A549 (cell line): Measurements from ENCODE around the gene TFEB. TPM values are rescaled to one million over a fixed set of nuclear protein-coding genes. Genes with fewer than 3 reads are reported as not detected.

Experiments used
- ATAC-seq, 2 experiments: fragments of 200-7000 bp in 1 of 2; fragments of >200 bp in 1 of 2; cut with Nextera tagmentation in 1 of 2; cut with Tn5 transposase in 1 of 2; 3 replicates each; pipeline versions ENCODE4 v1.8.0 to v1.9.1; 2018 to 2020; ENCODE audit warnings: mild to moderate bottlenecking in 1 of 2, moderate library complexity in 1 of 2
- CTCF ChIA-PET: fragments of 300-600 bp; sonication (Branson Sonifier 250); formaldehyde crosslinking; extraction: SDS; loops from one replicate; lab custom pipeline; 2021; ENCODE audit warnings: antibody characterized with exemption, inconsistent platforms; lab: Yijun Ruan, JAX
- POLR2A ChIA-PET: fragments of 350-600 bp; formaldehyde crosslinking; extraction: SDS; loops from one replicate; lab custom pipeline; 2021; ENCODE audit warnings: antibody characterized with exemption, inconsistent platforms; lab: Yijun Ruan, JAX
- DNase-seq, 2 experiments: peaks; one replicate each; pipeline versions ENCODE4 v3.0.0 to v3.0.0-alpha.2; 2011 to 2016; ENCODE audit warnings: low read depth in 1 of 2, low spot score in 1 of 2
- FAIRE-seq: peaks from 2 replicates; lab custom pipeline; 2011; peaks lifted over from hg19 to GRCh38; lab: Jason Lieb, UNC
- H3K27ac ChIP-seq, 2 experiments: fragments of >200 bp; sonication (Bioruptor Twin); formaldehyde crosslinking; 3 replicates each; pipeline ENCODE4 v1.5.1; 2016 to 2017
- H3K4me1 ChIP-seq: fragments of >200 bp; sonication (Bioruptor Twin); formaldehyde crosslinking; 3 replicates; pipeline ENCODE4 v1.6.1; 2016
- H3K4me2 ChIP-seq: fragments of >200 bp; sonication (Bioruptor Twin); formaldehyde crosslinking; 3 replicates; pipeline ENCODE4 v1.6.1; 2016
- H3K4me3 ChIP-seq: fragments of >200 bp; sonication (Bioruptor Twin); formaldehyde crosslinking; 3 replicates; pipeline ENCODE4 v1.5.1; 2016
- H3K9me3 ChIP-seq: fragments of >200 bp; sonication (Bioruptor Twin); formaldehyde crosslinking; 3 replicates; pipeline ENCODE4 v1.6.1; 2016
- CBX8 ChIP-seq: fragments of 200-600 bp; sonication (generic); IDR thresholded peaks from 2 replicates; pipeline ENCODE4 v1.6.1; 2016
- CEBPB ChIP-seq, 2 experiments: fragments of >200 bp in 1 of 2; sonication (Bioruptor Twin) in 1 of 2; formaldehyde crosslinking in 1 of 2; IDR thresholded peaks; 2 replicates each; pipeline ENCODE4 v1.6.1; 2012 to 2016
- CHD2 ChIP-seq: fragments of 150-350 bp; IDR thresholded peaks from 2 replicates; pipeline ENCODE4 v1.6.1; 2014; ENCODE audit warnings: low read length; ENCODE audit not compliant: partially characterized antibody
- EHMT2 ChIP-seq: fragments of 200-600 bp; sonication (generic); IDR thresholded peaks from 2 replicates; pipeline ENCODE4 v1.6.1; 2016; ENCODE audit warnings: antibody characterized with exemption, low read depth, mild to moderate bottlenecking, moderate library complexity
- ESRRA ChIP-seq: fragments of 150-350 bp; IDR thresholded peaks from 2 replicates; pipeline ENCODE4 v1.6.1; 2014; ENCODE audit warnings: mild to moderate bottlenecking, low read length, borderline replicate concordance
- FOSB ChIP-seq: fragments of 250-450 bp; sonication (Bioruptor Pico); IDR thresholded peaks from 2 replicates; pipeline ENCODE4 v1.5.0; 2020; ENCODE audit warnings: mild to moderate bottlenecking, moderate library complexity
- FOSL2 ChIP-seq, 2 experiments: fragments of 450-650 bp in 1 of 2; fragments of >200 bp in 1 of 2; sonication (Bioruptor Twin) in 1 of 2; formaldehyde crosslinking; IDR thresholded peaks; 2 replicates each; pipeline versions ENCODE4 v1.5.0 to v1.6.1; 2016 to 2020; ENCODE audit warnings: mild to moderate bottlenecking in 1 of 2, moderate library complexity in 1 of 2
- FOXS1 ChIP-seq: fragments of 250-450 bp; sonication (Bioruptor Pico); IDR thresholded peaks from 2 replicates; pipeline ENCODE4 v1.5.0; 2020; ENCODE audit warnings: mild to moderate bottlenecking, moderate library complexity
- GATA3 ChIP-seq: IDR thresholded peaks from 2 replicates; pipeline ENCODE4 v1.6.1; 2012; ENCODE audit warnings: borderline replicate concordance
- HDAC2 ChIP-seq: fragments of 200-600 bp; sonication (generic); IDR thresholded peaks from 2 replicates; pipeline ENCODE4 v1.6.1; 2016
- HEYL ChIP-seq: fragments of 250-450 bp; sonication (Bioruptor Pico); IDR thresholded peaks from 2 replicates; pipeline ENCODE4 v1.8.0; 2021; ENCODE audit warnings: mild to moderate bottlenecking, moderate library complexity
- HOXA7 ChIP-seq: fragments of 250-450 bp; sonication (Bioruptor Pico); IDR thresholded peaks from 2 replicates; pipeline ENCODE4 v1.5.0; 2020; ENCODE audit warnings: mild to moderate bottlenecking, moderate library complexity
- KDM1A ChIP-seq: fragments of 200-600 bp; sonication (generic); IDR thresholded peaks from 2 replicates; pipeline ENCODE4 v1.6.1; 2016; ENCODE audit warnings: low read depth, mild to moderate bottlenecking
- KDM5A ChIP-seq: fragments of 200-600 bp; sonication (generic); IDR thresholded peaks from 2 replicates; pipeline ENCODE4 v1.6.1; 2016; ENCODE audit warnings: antibody characterized with exemption, mild to moderate bottlenecking
- MAX ChIP-seq: IDR thresholded peaks from 2 replicates; pipeline ENCODE4 v1.6.1; 2012
- NFE2L2 ChIP-seq: fragments of 150-350 bp; conservative IDR thresholded peaks from 2 replicates; pipeline ENCODE4 v1.6.1; 2014; ENCODE audit warnings: low read length
- NR3C1 ChIP-seq: fragments of >200 bp; sonication (Bioruptor Twin); formaldehyde crosslinking; IDR thresholded peaks from 3 replicates; pipeline ENCODE4 v1.6.1; 2017
- PHF8 ChIP-seq: fragments of 200-600 bp; sonication (generic); IDR thresholded peaks from 2 replicates; pipeline ENCODE4 v1.6.1; 2016; ENCODE audit warnings: low read depth, mild to moderate bottlenecking, antibody characterized with exemption, moderate library complexity, borderline replicate concordance
- POLR2AphosphoS2 ChIP-seq: conservative IDR thresholded peaks from 2 replicates; pipeline ENCODE4 v1.6.1; 2012; ENCODE audit warnings: low read length, improper control_type of control experiment, inconsistent platforms
- RAD21 ChIP-seq, 2 experiments: fragments of >200 bp in 1 of 2; sonication (Bioruptor Twin) in 1 of 2; formaldehyde crosslinking in 1 of 2; IDR thresholded peaks in 1 of 2; conservative IDR thresholded peaks in 1 of 2; 2 replicates in 1 of 2; 3 replicates in 1 of 2; pipeline ENCODE4 v1.6.1; 2012 to 2018; ENCODE audit warnings: inconsistent platforms in 1 of 2
- RCOR1 ChIP-seq: fragments of 150-350 bp; IDR thresholded peaks from 2 replicates; pipeline ENCODE4 v1.6.1; 2014; ENCODE audit warnings: antibody characterized with exemption, low read length, low read depth
- REST ChIP-seq: fragments of 200-600 bp; sonication (generic); IDR thresholded peaks from 2 replicates; pipeline ENCODE4 v1.6.1; 2016; ENCODE audit warnings: antibody characterized with exemption, mild to moderate bottlenecking, moderate library complexity
- SMC3 ChIP-seq: fragments of >200 bp; sonication (Bioruptor Twin); formaldehyde crosslinking; IDR thresholded peaks from 3 replicates; pipeline ENCODE4 v1.6.1; 2018; ENCODE audit warnings: inconsistent platforms
- TP53 ChIP-seq: fragments of 250-450 bp; sonication (Bioruptor Pico); IDR thresholded peaks from 2 replicates; pipeline ENCODE4 v1.5.0; 2021; ENCODE audit warnings: mild to moderate bottlenecking, moderate library complexity
- ZC3H11A ChIP-seq: fragments of 450-650 bp; IDR thresholded peaks from 2 replicates; pipeline ENCODE4 v1.6.1; 2014; ENCODE audit warnings: antibody characterized with exemption, mild to moderate bottlenecking
- ZFP36 ChIP-seq: fragments of 450-650 bp; IDR thresholded peaks from 2 replicates; pipeline ENCODE4 v1.6.1; 2014; ENCODE audit warnings: borderline replicate concordance; ENCODE audit not compliant: partially characterized antibody
- WGBS: methylation state at CpG from one replicate; pipeline ENCODE4 v1.1.6; 2017; ENCODE audit errors: missing lambda C conversion rate; 5-methylcytosine and 5-hydroxymethylcytosine counted together
- polyA plus RNA-seq, 4 experiments: library from polyadenylated mRNA; depleted of rRNA in 3 of 4; stranded (reverse); fragments of >200 nt; fragmentation: RNase III in 1 of 4; extraction: RNeasy Plus Mini Kit Qiagen cat#74134 plus additional on column Dnase treatment in 1 of 4; gene quantifications; 2 replicates in 3 of 4; 3 replicates in 1 of 4; pipeline ENCODE4 v1.2.3, GENCODE V29; 2011 to 2017
- TF ChIP-seq, protein P1 (sequence below): fragments of >200 bp; sonication (Bioruptor Twin); formaldehyde crosslinking; IDR thresholded peaks from 2 replicates; pipeline ENCODE4 v1.6.1; 2016

Gene TFEB
- polyA plus RNA-seq, 2 of the 4 experiments (the other 2 are of a cell fraction): 3.1 to 6.1 TPM

DNA sequence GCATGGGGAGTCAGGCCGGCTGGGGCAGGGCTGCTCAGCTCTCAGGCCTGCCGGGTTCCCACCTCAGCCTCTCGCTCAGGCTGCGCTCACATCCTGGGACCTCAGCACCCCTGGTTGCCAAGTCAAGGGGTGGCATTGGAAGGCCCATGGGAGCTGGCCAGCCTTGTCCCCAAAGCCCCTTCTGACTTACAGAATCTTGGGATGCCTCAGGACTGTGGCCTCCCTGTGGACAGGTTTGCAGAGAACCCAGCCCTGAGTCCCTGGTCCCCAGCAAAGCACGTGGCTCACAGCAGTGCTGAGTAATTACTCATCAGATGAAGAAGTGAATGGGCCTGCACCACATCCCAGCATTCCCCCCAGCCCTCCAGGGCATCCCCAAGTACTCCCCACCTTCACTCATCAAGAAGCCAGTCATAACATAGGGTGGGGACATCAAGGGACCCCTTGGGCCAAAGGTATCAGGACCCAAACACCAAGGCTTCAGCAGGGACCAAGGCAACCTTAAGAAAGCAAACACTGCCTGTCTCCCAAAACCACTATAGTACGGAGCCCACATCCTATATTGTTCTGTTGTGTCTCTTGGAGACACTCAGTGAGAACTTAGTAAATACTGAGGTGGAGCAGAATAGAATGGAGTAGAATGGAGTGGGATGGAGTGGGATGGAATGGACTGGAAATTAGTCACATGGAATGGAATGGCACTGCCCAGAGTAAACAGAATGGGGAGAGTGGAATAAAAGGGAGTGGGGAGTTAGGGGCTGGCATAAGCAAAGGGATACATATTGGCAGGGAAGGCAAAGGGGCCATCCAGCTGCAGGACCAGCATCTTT is 8.2 kb upstream of the TFEB start:
- CTCF ChIA-PET: interaction anchor here (1.3 to 1.5 kb wide), 2 partner anchors 32 to 44 kb away, joined by 4 to 8 read pairs; partner anchors contain the start of gene TOMM6
- no peak for ATAC-seq
- H3K9me3 ChIP-seq: no peaks in the 10 kb centered on the region

GRCh38 chr6:41741625-41742490 is 6.5 kb upstream of the TFEB start:
- H3K9me3 ChIP-seq: no peaks in the 10 kb centered on the region
- POLR2A ChIA-PET: no interaction called here
- TF ChIP-seq EHMT2: no peak
- no peak for TF ChIP-seq RAD21 (conservative IDR thresholded peaks at IDR 0.05 in 1 of 2, IDR thresholded peaks at IDR 0.05 in 1 of 2)
- no peak for TF ChIP-seq CBX8
- TF ChIP-seq NFE2L2: no peak
- no peak for TF ChIP-seq KDM1A
- no peak for TF ChIP-seq TP53
- TF ChIP-seq NR3C1: no peak
- no peak for TF ChIP-seq RCOR1
- no peak for TF ChIP-seq HEYL (CRISPR knock-in tag)
- no peak for TF ChIP-seq ZC3H11A
- TF ChIP-seq, protein P1, sequence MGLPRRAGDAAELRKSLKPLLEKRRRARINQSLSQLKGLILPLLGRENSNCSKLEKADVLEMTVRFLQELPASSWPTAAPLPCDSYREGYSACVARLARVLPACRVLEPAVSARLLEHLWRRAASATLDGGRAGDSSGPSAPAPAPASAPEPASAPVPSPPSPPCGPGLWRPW: no peak
- TF ChIP-seq FOSL2 (IDR thresholded peaks at IDR 0.05): no peak
- no peak for TF ChIP-seq FOSL2 (CRISPR knock-in tag; IDR thresholded peaks at IDR 0.05)
- TF ChIP-seq FOSB: no peak
- no peak for TF ChIP-seq CEBPB (IDR thresholded peaks at IDR 0.05)
- TF ChIP-seq CHD2: no peak
- no peak for TF ChIP-seq MAX
- no peak for TF ChIP-seq ESRRA
- no peak for TF ChIP-seq KDM5A
- TF ChIP-seq FOXS1 (CRISPR knock-in tag): no peak
- TF ChIP-seq, all 56 proteins: peak for 0
- CTCF ChIA-PET: interaction anchor here (1.3 to 1.6 kb wide), 4 partner anchors 36 to 58 kb away, joined by 3 to 11 read pairs (median 4); partner anchors contain the start of gene TOMM6
- peak in 1 of 2 experiments; percentile 35 for DNase-seq
- Histone ChIP-seq H3K4me1 (peaks cover 19% of the 10 kb centered on the region), H3K27ac (0 out of 6 replicates have a peak overlapping the region, but pooled peaks of 1 of the 2 experiments have one; percentile 30), H3K4me2 (peak overlapping the region; percentile 42), H3K4me3 (no peak overlapping the region)
- FAIRE-seq: no peak
- peak in 1 of 2 experiments; percentile 42; a peak in 3 of 6 replicates for ATAC-seq
- 74% methylated on average over 20 of the region's 20 CpGs for WGBS

More for the DNA sequence above, 8.2 kb upstream of the TFEB start:
- DNase-seq: no peak
- TF ChIP-seq GATA3: no peak
- no peak for TF ChIP-seq HOXA7 (CRISPR knock-in tag)
- TF ChIP-seq FOSL2 (IDR thresholded peaks at IDR 0.05): no peak
- TF ChIP-seq FOSL2 (CRISPR knock-in tag; IDR thresholded peaks at IDR 0.05): no peak
- no peak for TF ChIP-seq SMC3
- no peak for TF ChIP-seq FOSB
- TF ChIP-seq RCOR1: no peak
- no peak for TF ChIP-seq CHD2
- no peak for TF ChIP-seq REST
- TF ChIP-seq ESRRA: no peak
- TF ChIP-seq ZFP36: no peak
- no peak for TF ChIP-seq HDAC2
- TF ChIP-seq NFE2L2: no peak
- TF ChIP-seq PHF8: no peak
- TF ChIP-seq FOXS1 (CRISPR knock-in tag): no peak
- no peak for TF ChIP-seq POLR2AphosphoS2
- WGBS: 89% methylated on average over 5 of the region's 6 CpGs
- H3K4me2 ChIP-seq: no peak overlapping the region
- no peak overlapping the region for H3K4me3 ChIP-seq
- FAIRE-seq: no peak
- H3K4me1 ChIP-seq: peaks cover 19% of the 10 kb centered on the region
- no peak overlapping the region for H3K27ac ChIP-seq
- POLR2A ChIA-PET: no interaction called here
